GM21515 (cell line): ENCODE data around the gene ZNRF1.

Experiments
- ATAC-seq: cut with Tn5 transposase; IDR thresholded peaks from one replicate; pipeline ENCODE4 v1.9.1; 2021; ENCODE audit not compliant: unreplicated experiment

ZNRF1 gene

DNA sequence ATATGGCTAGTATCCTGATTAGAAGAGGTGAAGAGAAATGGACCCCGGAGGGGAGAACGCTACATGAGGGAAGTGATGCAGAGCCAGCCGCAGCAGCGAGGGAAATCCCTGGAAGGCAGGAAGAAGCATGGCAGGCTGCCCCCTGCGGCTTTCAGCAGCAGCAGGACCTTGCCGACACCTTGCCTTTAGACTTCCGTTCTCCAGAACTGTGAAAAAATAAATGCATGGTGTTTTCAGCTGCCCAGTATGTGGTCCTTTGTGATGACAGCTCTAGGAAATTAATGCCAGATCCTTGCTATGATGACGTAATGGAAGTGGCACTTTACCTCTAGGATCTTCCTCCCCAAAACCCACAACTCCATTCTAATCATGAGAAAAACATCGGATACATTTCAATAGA is 139.8 kb downstream of the ZNRF1 start:
- no peak for ATAC-seq

DNA sequence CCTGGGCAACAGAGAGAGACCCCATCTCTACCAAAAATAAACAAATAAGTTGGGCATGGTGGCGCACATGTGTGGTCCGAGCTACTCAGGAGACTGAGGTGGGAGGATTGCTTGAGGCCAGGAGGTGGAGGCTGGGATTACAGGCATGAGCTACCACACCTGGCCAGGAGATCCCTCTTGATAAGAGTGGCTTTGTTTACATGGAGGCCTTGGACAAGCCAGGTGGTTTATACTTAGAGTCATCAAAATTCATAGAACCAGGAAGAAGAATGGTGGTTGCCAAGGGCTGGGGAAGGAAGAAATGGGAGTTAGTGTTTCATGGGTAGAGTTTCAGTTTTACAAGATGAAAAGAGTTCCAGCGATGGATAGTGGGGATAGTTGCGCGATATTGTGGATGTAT is 140.7 kb downstream of the ZNRF1 start:
- ATAC-seq: no peak

DNA sequence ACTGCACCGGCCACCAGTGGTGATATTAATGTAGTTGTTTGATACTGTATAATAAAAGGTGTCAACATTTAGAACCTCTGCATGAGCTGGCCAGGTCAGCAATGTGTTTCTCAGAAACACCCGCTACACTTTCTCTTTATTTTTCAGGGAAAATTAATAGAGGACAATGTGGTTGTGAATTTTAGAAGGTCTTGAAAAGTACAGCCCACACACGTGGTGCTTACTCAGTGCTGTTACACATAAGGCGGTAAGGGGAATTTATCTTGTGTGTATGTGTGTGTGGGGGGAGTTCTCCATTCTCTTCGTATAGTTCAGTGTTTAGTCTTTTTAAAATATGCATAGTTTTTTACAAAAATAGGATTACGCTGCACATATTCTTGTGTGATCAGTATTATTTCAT is 145.1 kb downstream of the ZNRF1 start:
- ATAC-seq: no peak

DNA sequence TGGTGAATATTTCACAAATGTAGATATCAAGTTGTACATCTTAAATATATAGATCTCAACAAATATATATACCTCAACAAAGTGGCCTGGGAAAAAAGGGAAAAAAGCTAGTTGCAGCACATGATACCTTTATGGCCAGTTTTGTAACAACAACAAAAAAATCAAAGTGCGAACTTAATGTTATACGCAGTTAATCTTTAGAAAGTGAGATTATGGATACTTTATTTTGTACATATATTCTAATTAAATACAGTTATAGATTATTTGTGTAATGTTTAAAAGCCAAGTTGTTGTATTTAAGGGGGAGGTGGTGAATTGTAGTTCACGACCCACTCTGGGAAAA is 149.1 kb downstream of the ZNRF1 start:
- no peak for ATAC-seq

DNA sequence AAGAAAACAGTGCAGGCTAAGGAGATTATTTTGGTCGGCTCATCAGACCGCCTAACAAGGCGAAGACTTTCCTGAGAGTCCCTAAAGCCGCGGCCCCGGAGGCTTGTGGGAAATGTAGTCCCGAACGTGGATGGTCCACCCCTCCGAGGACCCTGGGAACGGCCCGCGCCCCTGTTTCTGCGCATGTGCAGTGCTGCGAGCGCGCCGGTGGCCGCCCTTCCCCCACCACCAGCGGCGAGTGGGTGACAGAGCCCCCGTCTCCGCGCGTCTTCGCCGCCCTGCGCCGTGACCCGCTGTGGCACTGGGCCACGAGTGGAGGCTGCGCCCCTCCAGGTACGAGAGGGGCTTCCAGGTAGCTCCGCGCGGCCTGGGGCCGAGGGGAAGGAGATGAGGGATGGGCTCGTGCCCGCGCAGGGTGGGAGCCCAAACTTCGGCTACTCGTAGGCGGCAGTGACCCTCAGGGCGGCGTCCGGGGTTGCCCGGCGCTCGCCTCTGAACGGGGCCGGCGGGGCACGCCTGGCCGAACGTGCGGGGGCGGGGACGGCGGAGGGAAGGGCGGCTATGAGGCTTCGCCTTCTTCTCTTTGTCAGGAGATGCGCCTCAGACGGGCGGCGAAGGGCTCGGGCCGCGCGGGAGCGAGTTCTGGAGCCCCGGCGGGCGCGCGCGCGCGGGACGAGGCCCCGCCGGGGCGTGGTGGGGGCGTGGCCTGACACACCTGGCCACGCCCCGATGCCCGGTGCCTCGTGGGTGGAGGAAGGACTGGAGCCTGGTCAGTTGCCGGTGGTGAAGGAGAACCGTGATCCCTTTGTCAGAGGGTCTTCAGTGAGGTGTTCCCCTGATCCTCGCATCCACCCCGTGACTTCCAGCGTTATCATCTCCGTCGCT is 149.7 kb downstream of the ZNRF1 start, which contains the start of gene ZFP1:
Gene ZFP1 (plus strand): TSS at position 214 of the 885 bp plus-strand sequence. CDS start 4,428 bp downstream, outside the sequence.
- peak; percentile 79 for ATAC-seq

DNA sequence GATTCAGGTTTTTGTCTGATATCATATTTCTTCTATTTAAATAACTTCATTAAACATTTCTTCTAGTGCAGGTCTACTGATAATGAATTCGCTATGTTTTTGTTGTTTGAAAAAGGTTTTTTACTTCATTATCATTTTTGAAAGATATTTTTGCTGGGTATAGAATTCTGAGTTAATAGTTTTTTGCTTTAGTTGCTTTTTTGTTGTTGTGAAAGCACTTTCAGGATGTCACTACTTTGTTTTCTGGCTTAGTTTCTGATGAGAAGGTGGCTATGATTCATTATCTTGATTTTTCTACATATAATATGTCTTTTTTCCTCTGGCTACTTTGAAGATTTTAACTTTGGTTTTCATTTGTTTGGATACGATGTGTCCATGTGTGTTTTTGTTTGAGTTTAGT is 153.0 kb downstream of the ZNRF1 start:
- no peak for ATAC-seq

DNA sequence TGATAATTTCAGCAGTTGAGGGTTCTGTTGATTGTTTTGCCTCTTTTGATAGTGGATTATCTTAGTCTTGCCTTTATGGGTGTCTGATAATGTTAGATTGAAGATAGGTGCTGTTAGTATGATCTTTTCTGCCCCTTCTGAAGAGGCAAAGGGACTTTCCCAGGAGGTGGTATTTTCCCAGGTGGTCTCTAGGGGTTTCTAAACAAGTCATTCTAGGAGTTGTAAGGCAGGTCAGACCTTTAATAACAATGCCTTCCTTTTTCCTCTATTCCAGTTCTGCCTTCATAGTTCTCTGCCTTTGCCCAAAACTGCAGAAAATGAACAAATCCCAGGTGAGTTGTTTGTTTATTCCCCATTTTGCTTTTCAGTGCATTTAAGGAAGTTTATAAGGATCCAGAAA is 153.8 kb downstream of the ZNRF1 start:
- no peak for ATAC-seq

DNA sequence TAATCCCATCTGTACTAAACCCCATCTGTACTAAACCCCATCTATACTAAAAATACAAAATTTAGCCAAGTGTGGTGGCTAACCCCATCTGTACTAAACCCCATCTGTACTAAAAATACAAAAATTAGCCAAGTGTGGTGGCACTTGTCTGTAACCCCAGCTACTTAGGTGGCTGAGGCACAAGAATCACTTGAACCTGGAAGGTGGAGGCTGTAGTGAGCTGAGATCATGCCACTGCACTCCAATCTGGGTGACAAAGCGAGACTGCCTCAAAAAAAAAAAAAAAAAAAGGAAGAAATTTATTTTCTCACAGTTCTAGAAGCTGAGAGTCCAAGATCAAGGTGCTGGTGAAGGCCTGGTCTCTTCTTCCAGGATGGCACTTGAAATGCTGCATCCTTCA is 161.6 kb downstream of the ZNRF1 start:
- ATAC-seq: no peak
